Stimulated activated CD4-positive, alpha-beta T cell treated with anti-CD3 and anti-CD28 coated beads, Interleukin-2, amount 100 ng/mL, for 48 hours (primary cell): ENCODE results near the gene ELAPOR1.
A peak's percentile ranks its signal among the peaks of the same experiment; 100 is the strongest.

Experiments used
- DNase-seq, 2 donors: peaks; one replicate each; pipeline ENCODE4 v3.0.0-alpha.2; 2020

The ELAPOR1 gene

DNA sequence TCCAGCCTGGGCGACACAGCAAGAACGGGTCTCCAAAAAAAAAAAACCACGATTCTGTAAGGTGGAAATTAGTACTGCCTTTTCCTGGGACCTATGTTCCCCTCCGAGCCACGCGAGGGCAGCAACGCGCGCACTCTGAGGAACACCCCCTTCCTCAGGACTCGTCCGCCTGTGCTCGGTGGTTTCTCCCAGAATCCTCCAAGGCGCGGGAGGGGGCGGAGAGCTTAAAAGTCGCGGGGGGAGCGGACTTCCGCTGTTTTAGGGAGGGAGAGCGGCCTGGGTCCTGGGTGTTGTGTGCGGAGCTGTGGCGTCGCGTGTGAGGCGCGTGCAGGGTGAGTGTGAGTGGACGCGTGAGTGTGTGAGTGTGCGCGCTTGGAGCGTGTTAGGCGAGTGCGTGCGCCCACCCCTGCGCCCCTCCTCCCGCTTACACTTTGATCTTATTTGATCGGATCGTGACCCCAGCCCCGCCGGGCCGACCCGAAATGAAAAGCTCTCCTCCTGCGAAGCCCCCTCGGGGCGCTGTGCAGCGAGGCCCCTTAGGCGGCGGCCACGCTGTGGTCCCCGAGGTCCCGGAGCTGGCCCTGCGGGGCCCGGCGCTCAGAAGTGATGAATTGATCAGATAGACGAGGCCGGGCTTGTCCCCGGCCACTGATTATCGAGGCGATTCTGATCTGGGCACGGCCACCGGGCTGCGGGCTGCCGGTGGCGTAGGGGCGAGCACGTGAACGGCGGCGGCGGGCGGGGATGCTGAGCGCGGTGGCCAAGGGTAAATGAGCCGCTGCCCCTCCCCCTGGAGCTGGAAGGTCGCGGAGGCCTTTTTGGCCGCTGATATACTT is 13.8 kb upstream of the ELAPOR1 start:
- DNase-seq, result peak; percentile 94 to 95

DNA sequence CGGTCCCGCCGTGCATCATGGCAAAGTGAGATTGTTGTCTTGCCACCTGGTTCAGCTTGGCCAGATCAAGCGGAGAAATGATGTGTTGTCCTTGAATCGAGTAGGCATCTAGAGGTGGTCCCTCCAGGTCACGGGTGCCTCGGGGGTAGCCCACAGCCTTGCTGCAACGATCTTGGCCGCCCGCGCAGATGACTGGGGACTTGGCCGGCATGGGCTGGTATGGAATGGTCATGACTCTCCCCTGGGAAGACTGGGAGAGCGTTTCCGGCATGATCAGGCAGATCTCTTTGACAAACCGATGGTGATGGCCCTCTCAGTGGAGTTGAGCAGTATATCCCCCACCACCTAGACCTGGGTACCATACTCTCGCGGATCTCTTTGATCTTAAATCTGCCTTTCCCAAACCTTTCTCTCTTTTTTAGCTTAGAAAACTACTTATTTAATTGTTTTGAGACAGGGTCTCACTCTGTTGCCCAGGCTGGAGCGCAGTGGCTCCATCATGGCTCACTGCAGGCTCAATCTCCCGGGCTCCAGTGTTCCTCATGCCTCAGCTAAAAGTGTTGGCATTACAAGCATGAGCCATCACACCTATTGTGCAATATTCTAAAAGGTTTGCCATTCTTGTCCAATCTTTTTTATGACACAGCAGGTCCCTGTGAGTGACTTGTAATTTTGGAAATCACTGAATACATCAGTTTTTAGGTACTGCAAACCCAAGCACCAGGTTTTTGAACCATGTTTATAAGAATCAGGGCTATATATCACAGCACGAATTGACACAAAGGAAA is 9.4 kb upstream of the ELAPOR1 start:
- DNase-seq, result no peak

DNA sequence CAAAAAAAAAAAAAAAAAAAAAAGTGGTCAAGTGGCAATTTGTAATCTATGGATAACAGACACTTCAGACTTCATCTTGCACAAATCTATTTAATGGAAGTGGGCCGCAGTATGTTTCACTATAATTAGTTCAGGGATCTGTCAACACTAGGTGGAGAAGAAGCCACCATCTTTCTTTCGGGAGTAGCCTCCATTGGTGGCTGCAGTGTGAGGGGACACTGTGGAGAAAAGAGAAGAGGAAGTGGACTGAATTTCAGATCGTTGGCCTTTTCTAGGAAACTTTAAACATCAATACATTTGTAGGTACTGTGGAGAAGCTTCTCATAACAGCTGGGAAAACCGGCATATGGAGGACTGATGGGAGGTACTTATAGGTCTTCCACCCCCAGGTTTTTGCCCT is 8.0 kb upstream of the ELAPOR1 start:
- DNase-seq, result no peak

DNA sequence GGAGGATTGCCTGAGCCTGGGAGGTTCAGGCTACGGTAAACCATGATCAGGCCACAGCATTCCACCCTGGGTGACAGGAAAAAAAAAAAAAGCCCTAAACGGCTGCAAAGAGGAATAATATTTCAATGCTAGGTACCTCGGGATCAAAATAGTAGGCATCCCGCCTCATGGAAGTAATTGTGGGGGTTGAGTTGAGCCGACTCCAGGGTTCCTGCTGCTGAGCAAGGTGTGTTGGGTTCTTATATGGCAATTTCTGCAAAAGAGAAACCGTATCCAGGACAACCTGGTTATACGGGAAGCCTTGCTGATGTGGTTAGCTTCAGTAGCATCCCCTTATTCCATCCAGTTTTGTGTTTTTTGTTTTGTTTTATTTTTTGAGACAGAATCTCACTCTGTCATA is 6.1 kb upstream of the ELAPOR1 start:
- DNase-seq, result no peak

DNA sequence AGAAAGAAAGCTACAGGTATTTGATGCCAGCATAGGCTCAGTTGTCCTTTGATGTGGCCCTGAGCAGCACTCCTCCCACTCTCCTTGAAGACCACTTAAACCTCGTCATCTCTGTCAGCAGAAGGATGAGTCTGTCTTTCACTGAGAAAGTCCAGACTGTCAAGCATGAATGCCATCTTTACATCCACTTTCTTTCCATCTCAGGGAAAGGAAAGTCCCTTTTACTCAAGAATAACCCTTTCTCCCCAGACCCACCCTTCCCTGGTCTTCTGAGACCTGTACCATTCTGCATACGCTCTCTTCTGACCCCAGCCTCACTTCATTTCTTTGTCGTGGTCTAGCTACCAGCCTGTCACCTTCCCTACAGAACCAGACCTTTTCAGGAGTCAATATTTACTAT is 4.0 kb upstream of the ELAPOR1 start:
- DNase-seq, result no peak

DNA sequence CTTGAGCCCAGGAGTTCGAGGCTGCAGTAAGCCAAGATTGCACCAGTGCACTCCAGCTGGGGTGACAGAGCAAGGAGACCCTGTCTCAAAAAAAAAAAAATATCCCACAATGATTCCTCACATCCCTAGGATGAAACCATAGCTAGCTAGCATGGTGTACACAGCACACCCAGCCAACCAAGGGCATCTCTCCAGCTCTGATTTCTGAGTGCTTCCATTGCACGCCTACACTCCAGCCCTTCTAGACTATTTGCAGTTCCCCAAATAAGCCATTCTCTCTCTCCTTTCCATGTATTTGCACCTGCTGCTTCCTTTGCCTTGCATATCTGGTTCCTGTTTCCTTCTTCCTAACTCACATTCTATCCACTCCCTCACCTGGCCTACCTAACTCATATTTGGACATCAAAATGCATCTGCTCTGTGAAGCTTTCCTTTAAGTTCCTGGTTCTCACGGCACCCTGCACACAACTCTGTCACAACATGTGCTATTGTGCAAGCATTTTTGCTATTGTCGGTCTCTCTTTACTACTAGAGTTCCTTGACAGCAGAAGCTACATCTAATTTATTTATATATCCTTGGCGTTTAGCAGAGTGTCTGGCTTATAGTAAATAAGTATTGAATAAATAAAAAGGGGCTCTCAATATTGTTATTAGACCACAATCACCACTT is 2.4 kb upstream of the ELAPOR1 start:
- DNase-seq, result no peak

DNA sequence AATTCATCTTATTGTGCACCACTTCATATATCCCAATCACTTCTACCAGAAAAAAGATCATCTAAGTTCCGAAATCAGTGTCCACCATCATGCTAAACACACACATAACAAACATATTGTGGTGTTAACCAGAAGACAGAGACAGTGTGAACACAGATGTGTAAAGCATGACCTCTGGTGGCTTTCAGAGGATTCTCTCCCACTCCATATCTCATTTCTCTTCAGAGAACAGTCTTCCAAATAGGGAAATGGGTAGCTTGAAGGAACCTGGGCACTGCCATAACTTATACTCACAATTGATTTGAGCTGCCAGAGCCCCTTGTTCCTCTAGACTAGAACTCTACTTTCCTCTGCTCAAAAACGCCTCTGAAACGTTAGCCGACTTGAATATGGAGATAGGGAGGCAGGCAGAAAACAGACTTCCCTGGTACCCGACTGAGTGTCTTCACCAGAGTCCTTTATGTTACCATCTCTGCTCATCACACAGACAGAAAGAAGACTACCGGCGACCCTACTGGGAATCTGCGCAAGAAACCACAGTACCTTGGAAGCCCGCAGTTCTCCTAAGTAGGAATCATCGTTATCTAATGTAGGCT is 1.8 kb upstream of the ELAPOR1 start:
- no peak for DNase-seq

DNA sequence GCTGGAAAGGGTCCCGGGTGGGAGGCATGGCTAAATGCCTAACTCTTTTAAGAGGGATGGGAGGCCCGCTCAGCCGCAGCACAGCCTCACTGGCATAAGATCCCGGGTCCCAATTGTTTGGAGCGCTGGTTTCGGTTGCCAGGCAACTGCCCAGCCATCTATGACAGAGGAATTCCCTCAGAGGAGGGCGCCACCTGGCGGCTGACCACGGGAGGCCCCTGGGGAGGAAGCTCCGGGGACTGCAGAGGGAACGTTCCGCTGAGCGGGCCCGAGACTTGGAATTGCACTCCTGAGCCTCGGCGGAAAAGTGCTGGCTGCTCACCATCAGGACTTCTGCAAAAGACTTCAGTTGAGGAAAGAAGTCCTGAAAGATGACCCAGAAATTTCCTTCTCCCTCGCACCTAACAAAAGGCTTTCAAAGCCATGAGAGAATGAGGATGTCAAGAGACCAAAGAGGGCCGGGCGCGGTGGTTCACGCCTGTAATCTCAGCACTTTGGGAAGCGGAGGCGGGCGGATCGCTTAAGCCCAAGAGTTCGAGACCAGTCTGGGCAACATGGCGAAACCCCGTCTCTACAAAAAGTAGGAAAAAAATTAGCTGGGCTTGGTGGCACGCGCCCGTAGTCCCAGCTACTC is 1.1 kb upstream of the ELAPOR1 start:
- peak; percentile 92 to 95 for DNase-seq

DNA sequence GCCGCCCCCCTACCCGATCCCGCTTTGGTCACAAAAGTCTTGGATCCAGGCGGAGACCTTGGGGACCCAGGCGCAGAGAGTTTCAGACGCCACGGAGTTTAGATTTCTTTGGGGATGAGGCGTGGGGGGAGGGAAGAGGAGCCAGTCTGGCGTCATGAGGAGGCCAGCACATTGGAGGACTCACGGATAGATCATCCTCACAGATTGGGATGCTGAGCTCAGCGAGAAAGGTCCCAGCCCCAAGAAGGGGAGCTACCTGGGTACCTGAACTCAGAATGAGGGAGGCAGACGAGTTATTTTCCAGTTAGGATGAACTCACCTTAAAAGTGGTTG is 393 bp downstream of the ELAPOR1 start:
- DNase-seq, result no peak

DNA sequence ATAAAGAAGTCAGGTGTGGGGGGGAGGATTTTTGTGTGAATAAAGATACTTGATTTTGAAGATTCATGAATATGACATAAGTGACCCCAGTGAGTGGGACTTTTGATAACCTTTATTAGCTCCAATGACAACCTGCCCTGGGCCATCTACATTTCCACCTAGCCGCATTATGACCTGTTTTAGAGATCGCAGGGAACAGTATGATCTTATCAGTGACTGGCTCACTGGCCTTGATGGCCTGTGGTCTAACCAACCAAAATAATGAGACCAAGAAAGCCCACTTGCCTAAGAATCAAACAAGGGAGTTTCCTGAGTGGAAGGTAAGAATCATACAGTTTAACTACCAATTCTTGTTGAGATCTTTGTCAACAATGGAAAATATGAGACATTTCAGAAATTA is 1.8 kb downstream of the ELAPOR1 start:
- no peak for DNase-seq

DNA sequence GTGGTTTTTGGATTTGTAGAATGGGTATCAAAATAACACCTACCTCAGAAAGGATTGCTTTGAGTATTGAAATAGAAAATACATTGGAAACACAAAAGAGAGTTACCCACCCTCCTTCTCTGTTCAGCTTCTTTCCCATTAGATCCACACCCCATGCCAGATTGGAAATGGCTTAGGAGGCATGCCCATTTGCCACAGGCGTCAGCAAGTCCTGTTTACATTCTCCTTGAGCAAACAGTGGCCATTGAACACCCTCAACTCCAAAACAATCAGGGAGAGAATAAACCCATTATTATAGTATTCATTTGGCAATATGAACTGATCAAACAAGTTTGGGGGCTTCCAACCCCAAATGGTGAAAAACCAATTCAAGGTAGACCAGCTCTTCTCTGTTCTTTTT is 2.4 kb downstream of the ELAPOR1 start:
- DNase-seq, result no peak

DNA sequence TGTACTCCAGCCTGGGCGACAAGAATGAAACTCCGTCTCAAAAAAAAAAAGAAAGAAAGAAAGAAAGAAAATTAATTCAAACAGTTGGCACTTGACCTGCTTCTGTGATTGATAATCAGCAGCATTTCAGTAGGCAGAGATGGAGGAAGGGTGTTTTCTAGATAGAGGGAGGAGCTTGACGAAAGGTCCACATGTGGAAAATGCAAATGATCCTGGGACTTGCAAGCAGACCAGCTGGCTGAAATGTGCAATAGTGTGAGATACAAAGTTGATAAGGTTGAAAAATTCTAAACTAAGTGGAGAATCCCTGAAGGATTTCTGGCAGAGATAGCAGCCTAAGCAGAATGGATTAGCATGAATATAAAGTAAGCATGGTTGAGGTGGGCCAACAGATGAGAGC is 4.2 kb downstream of the ELAPOR1 start:
- DNase-seq, result no peak

DNA sequence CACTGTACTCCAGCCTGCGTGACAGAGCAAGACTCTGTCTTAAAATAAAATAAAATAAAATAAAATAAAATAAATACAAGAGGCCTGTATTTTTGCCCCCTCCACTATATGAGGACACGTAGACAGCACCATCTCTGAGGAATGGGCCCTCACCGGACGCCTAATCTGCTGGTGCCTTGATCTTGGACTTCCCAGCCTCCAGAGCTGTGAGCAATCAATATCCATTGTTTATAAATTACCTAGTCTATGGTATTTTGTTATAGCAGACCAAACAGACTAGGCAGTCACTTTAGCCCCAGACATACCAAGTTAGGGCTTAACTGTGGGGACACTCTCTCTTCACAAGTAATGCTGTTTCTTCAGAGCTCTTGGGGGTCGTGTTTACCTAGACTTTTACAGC is 6.4 kb downstream of the ELAPOR1 start:
- no peak for DNase-seq

DNA sequence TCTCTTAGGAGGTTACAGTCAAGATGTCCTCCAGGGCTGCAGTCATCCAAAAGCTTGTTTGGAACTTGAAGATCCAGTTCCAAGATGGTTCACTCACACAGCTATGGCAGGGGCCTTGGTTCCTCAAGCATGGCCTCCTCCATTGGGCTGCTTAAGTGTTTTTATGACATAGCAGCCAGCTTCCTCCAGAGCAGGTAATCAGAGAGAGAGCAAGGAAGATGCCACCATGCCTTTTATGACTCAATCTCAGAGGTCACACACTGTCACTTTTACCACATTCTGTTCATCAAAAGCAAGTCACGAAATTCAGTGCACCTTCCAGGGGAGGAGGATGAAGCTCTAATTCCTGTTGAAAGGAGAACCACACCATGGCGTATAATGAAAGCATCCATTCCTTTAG is 17.1 kb downstream of the ELAPOR1 start:
- DNase-seq, result no peak

DNA sequence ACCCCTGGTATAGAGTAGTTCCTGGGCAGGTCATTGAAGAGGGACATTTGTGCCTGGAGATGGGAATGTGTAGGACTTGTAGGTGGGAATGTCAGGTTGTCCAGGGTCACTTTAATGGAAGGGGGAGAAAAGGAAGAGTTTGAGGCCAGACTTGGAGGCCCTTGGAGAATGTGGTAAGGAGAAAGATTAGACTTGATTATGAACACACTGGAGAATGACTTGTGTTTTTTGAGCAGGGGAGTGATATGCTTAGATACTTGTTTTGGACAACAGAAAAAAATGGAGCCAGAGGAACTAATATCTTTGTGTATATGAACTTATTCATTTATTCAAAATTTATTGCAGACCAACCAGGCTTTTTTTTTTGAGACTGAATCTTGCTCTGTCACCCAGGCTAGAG is 17.9 kb downstream of the ELAPOR1 start:
- no peak for DNase-seq

DNA sequence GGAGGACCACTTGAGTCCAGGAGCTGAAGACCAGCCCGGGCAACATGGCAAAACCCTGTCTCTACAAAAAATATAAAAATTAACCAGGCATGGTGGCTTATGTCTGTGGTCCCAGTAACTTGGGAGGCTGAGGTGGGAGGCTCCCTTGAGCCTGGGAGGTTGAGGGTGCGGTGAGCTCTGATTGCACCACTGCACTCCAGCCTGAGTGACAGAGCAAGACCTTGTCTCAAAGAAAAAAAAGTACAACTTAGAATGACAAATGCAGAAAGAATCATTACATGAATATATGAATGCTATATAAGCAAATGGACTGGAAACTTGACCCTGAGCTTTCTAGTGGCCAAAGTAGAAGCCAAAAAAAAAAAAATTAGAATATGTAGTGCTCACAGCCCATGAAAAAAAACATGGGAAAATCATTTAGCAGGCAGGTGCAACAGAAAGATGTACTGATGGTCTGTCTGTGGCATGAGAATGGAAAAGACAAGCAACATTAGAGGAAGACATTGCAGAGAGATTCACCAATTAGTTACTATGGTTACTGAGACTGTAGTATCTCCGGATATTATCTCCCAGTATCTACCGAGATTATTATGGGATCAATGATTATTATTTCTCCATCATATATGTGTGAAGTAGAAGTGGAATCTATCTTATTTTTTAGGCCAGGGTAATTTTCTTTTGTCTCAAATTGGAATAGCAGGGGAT is 19.2 kb downstream of the ELAPOR1 start:
- DNase-seq, result no peak

DNA sequence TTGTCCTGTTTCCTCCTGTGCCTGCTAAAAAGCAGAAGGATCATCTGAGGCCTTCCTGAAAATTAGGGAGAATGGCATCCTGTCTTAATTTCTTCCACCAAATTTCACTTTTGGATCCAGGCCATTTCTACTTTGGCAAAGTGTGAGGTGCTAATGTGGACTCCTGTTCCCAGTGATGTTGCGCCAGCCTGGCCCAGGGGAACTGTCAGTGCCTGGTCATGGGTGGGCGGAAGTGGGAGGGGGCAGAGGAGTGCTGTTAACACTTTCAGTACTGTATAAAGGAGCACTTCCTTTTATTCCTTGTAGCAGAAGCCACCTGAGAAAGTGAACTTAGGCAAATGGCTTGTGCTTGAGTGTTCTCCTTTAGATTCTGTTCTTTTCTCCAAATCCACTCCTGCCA is 19.9 kb downstream of the ELAPOR1 start:
- DNase-seq, result no peak

DNA sequence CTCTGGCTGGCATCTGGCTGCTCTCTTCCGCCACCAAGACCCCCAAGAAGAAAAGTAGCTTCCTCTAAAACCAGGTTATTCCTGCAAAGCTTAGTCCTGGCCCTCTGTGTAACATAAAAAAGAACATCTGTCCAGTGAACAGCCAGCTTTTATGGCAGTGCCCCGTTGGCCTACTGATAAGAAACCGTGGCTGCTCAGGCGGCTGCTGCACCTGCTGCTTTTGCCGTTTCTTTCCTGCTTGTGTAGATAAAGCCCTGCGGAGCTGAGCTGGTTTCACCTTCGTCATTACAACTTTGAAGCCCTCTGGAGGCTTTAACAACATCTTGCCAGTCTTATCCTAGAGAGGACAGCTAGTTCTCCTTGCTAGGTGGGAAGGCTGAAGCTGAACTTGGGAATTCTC is 20.5 kb downstream of the ELAPOR1 start:
- no peak for DNase-seq

DNA sequence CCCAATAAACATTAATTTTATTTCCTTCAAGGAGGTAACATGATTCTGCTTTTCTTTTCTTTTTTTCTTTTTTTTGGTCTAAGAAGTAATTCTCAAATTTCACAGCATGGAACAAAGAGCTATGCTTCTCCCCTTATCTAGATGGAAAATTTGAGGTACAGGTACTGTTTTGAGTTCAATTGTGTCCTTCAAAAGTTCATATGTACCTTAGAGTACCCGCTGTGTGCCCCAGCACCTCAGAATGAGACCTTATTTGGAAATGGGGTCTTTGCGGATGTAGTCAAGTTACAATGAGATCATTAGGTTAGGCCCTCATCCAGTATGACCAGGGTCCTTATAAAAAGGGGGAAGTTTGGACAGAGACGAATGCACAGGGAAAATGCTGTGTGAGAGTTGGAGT is 22.0 kb downstream of the ELAPOR1 start:
- DNase-seq, result no peak

DNA sequence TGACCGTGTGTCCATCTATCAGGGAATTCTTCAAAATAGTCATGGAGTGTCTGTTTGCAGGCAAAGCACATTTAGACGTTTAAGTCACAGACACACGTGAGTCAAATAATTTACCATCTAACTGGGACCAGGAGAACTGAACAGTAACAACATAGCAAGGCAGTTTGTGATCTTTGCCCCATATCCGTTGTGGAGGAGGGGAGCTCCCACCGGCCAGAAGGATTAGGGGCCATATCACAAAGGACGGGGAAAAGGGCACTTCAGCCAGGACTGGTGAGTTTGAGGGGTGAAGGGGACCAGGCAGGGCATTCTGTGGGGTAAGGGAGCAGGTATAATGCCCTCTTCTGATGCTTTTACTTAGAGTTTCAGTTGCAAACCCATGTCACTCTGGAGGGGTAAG is 22.9 kb downstream of the ELAPOR1 start:
- DNase-seq, result no peak

DNA sequence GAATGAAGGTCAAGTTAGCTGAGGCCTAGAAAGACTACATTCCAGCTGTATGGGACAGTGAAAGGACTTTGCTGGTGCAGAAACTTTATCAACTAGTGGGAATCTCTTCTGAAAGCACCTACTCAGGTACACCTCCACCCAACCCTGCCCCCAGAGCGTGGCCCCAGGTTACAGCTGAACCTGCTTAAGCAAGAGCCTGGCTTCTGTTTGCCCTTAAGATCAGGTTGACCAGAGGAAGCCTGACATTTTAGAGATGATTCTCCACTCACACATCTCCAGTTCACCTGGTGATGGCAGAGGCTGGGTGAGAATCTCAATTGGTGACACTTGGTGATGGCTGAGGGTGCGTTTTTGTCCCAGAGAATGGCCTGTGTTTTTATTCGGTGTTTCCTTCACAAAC is 24.0 kb downstream of the ELAPOR1 start:
- DNase-seq, result no peak

DNA sequence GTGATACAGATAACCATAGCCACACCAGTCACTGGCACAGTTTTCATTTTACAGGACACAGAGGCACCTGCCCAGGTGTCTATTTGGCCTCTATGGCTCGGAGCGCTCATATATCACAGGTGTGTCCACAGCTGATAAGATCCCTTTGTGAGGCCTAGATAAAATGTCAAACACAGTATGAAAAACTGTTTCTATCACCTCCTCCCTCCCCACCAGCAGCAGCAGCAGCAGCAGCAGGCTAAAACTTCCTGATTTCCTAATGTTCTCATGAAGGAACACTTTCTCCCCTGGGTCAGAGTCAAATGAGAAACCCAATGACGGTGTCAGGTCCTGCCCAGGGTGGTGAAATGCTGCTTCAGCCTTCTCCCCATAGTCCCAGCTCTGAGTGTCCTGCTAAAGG is 24.4 kb downstream of the ELAPOR1 start:
- DNase-seq, result no peak

DNA sequence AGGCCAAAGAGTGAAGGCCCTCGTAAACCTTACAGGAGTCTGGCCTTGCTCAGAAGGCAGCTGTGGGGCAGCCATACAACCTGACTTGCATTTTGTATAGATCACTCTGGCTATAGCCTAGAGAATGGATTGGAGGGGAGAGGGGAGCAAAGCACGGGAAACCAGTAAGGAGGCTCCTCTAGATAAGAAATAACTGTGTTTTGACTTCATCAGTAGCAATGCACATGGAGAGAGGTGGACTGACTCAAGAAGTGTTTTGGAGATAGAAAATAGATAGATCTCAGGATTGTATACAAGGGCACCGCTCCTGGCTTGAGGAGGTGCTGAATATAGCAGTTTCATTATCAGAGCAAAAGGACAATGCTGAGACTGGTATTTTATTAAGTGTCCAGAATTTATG is 26.5 kb downstream of the ELAPOR1 start:
- DNase-seq, result no peak
